Testis (tissue), 2 donors: ENCODE results near the gene BIN1.

ENCODE experiments used
- POLR2A ChIP-seq: fragments of 450-650 bp; IDR thresholded peaks from one replicate; pipeline ENCODE4 v1.6.1; 2017; ENCODE audit warnings: antibody characterized with exemption, mild to moderate bottlenecking, moderate library complexity
- TF ChIP-seq, protein P1 (sequence below), 3 experiments: fragments of 450-650 bp in 2 of 3; fragments of 200-600 bp in 1 of 3; sonication (generic) in 1 of 3; IDR thresholded peaks; one replicate each; pipeline ENCODE4 v1.5.1; 2016 to 2019; ENCODE audit warnings: antibody characterized with exemption in 3 of 3, mild to moderate bottlenecking in 2 of 3, moderate library complexity in 1 of 3

DNA sequence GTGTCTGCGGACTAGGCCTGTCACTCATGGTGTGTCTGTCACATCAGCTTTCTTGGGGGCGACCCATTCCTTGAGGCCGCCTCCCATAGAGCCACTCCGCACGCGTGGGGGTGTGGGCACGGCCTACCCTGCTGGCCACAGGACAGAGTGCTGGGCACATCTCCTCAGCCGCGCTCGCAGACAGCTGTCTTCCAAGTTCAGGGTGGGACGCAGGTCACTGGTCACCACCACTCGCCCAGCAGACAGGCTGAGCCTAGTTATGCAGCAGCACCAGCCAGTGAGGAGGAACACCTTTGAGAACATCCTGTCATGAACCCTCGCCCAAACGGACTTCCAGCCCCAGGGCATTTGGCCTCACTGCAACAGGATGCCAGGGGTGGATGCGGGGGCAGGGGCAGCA lies 30.8 kb upstream of the BIN1 start:
- TF ChIP-seq, protein P1, sequence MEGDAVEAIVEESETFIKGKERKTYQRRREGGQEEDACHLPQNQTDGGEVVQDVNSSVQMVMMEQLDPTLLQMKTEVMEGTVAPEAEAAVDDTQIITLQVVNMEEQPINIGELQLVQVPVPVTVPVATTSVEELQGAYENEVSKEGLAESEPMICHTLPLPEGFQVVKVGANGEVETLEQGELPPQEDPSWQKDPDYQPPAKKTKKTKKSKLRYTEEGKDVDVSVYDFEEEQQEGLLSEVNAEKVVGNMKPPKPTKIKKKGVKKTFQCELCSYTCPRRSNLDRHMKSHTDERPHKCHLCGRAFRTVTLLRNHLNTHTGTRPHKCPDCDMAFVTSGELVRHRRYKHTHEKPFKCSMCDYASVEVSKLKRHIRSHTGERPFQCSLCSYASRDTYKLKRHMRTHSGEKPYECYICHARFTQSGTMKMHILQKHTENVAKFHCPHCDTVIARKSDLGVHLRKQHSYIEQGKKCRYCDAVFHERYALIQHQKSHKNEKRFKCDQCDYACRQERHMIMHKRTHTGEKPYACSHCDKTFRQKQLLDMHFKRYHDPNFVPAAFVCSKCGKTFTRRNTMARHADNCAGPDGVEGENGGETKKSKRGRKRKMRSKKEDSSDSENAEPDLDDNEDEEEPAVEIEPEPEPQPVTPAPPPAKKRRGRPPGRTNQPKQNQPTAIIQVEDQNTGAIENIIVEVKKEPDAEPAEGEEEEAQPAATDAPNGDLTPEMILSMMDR (IDR thresholded peaks at IDR 0.05), result no peak
- TF ChIP-seq POLR2A, result no peak
